HG02759 (cell line): ENCODE data around the gene THTPA.

Experiments
- ATAC-seq: cut with Tn5 transposase; IDR thresholded peaks from one replicate; pipeline ENCODE4 v1.9.1; 2021; ENCODE audit warnings: mild to moderate bottlenecking, moderate library complexity; ENCODE audit not compliant: unreplicated experiment

THTPA gene

GRCh38 chr14:23550812-23551265 is 5.2 kb upstream of the THTPA start:
- ATAC-seq: no peak

- peak; percentile 58 for ATAC-seq
Observed at GRCh38 chr14:23551266-23552028, 4.6 kb upstream of the THTPA start, which contains the start of gene ZFHX2. ZFHX2 (minus strand) TSS chr14:23551765; CDS start chr14:23535325, 16,440 bp downstream.

GRCh38 chr14:23555533-23555881 is 564 bp upstream of the THTPA start:
- peak; percentile 13 for ATAC-seq

- no peak for ATAC-seq
Observed at GRCh38 chr14:23556700-23557440, 799 bp downstream of the THTPA start.

- no peak for ATAC-seq
Observed at GRCh38 chr14:23557521-23557920, 1.4 kb downstream of the THTPA start.

GRCh38 chr14:23557946-23558345 is 1.9 kb downstream of the THTPA start:
- no peak for ATAC-seq

GRCh38 chr14:23558346-23559009 is 2.4 kb downstream of the THTPA start:
- ATAC-seq: no peak

- no peak for ATAC-seq
Observed at GRCh38 chr14:23559010-23559925, 3.2 kb downstream of the THTPA start.

DNA sequence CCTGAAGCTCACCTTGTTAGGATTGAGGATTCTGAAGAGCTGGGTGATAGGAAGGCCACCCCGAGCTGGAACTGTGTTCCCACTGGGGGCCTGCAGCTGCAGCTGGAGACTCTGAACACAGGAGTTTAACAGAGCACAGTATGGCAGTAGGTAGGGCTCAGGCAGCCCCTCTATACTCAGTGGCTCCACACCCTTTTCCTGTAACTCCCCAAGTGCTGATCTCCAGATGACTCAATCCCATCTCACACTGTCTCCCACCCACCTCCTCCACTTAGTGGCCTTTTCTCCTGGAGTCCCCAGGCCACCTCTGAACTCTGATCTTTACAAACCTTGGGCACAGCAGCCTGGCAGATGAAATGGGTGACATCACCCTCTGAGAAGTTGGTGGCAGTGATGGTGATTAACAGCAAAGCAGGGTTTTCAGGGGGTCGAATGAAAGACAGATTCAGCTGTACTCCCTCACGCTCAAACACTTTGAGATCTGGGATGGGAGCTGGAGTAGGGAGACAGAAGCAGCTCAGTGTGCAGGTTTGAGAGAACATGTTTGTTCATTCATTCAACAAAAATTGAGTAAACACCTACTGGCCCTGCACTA is 4.0 kb downstream of the THTPA start:
- ATAC-seq: no peak

DNA sequence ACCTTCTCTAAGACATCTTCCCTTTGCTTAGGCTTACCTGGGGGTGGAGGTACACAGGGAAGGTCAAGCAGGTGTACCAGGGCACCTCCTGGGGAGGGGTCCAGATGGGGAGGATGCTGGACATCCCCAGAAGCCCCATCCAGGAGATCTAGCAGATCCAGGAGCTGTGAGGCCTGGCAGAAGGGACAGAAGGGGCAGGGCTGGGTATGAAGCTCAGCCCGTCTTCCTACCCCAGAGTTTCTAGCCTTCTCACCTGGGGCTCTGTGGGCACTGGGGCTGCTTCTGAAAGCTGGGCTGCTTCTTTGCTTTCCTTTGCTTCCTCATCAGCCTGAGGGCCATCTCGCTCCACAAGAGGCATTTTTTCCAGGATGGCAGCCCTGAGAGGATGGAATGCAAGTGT is 5.2 kb downstream of the THTPA start:
- no peak for ATAC-seq

GRCh38 chr14:23561873-23562821 is 6.1 kb downstream of the THTPA start:
- ATAC-seq: no peak

DNA sequence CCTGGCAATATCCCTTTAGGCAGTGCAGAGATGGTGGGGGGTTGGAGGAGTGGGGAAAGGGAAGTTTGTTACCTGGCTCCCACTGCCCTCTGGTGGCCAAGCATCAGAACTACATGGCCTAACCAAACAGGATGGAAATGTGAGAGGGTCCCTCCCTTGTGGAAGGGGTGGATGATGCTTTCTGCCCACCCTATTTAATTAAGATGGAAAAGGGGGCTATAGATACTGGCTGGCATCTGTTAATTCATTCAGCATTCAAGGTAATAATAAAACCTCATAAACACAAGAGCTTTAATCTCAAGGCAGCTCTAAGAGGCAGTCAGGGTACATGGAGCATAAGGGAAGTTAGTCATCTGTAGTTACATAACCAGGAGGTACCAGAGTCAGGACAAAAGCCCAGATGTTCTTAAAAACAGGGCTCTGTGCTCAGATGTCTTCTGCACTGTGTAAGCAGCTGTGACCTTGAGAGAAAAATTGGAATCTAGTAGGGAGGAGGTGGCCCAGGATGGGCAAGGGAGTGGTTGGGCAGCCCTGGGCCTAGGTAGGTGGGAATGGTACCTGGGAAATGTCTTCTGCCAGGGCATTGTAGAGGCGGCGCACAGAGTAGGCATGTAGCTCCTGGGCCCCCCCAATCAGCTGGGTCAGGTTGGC is 6.9 kb downstream of the THTPA start:
- ATAC-seq: no peak

GRCh38 chr14:23563473-23564180 is 7.6 kb downstream of the THTPA start:
- ATAC-seq: no peak

GRCh38 chr14:23564181-23564812 is 8.2 kb downstream of the THTPA start:
- no peak for ATAC-seq

DNA sequence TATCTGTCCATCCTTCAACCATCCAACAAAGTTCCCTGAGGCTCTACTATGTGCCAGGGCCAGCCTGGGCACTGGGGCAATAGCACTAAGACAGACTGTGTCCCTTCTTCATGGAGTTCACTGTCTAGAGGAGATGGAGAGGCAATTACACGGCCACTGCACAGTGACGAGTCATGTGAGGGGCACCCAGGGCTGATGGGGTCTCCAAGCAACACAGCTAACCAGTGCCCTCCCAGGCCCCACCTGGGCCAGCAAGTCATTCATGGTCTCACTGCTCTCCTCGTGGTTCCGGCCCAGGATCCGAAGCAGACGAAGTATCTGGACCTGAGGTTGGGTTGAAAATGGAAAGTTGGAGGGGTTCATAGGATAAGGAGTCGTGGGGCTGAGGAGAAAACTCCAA is 8.8 kb downstream of the THTPA start:
- ATAC-seq: no peak

GRCh38 chr14:23565626-23566025 is 9.6 kb downstream of the THTPA start:
- ATAC-seq: no peak

DNA sequence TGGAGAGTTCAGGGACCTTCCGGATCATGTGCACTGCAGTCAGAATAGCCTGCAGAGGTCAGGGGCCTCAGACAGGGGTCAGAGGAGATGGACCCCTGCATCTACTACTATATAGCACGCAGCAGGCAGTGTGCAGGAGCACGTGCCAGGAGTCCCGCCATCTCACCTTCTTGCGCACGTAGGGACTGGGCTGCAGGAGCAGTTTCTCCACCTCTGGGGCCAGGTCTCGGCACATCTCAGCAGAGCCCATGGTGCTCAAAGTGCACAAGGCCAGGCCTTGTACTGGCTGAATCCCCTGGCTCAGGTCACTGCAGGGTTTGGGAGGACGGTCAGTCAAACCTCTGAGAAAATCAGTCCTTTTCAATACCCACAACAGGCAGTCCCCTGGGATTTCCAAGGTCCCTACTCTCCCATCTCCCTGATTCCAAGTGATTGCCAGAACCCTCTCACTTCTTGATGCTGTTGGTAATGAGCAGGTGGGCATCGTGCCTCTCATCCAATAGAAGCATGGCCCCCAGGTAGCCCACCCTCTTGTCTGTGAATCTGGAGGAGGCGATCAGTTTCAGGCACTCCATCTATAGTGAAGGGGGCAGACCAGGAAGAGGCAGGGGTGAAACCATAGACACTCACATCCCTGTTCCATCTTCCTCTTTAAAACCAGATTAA is 10.2 kb downstream of the THTPA start:
- no peak for ATAC-seq
